SU-DHL-6 (cell line): ENCODE results near the gene BDKRB2.

Experiments
- H2AFZ ChIP-seq: fragments of 200-600 bp; sonication (generic); 2 replicates; pipeline ENCODE4 v1.6.1; 2014; ENCODE audit warnings: low read depth, mild to moderate bottlenecking, moderate library complexity, mixed read lengths, antibody characterized with exemption, low read length; ENCODE audit not compliant: severe bottlenecking
- H3F3A ChIP-seq: fragments of 200-600 bp; shearing (Covaris generic); 2 replicates; pipeline ENCODE4 v1.6.0; 2016; ENCODE audit warnings: antibody characterized with exemption, mild to moderate bottlenecking; ENCODE audit not compliant: insufficient read depth
- H3K27ac ChIP-seq: fragments of 200-600 bp; sonication (generic); 2 replicates; pipeline ENCODE4 v1.5.1; 2016; ENCODE audit warnings: low read depth, mild to moderate bottlenecking, low read length, moderate library complexity, mixed read lengths
- H3K27me3 ChIP-seq: fragments of 200-600 bp; sonication (generic), shearing (Covaris generic); 2 replicates; pipeline ENCODE4 v1.6.0; 2014; ENCODE audit warnings: mild to moderate bottlenecking, low read length
- H3K36me3 ChIP-seq: fragments of 200-600 bp; sonication (generic); 2 replicates; pipeline ENCODE4 v1.6.1; 2014; ENCODE audit warnings: mild to moderate bottlenecking, low read length, mixed read lengths
- H3K4me2 ChIP-seq: fragments of 300-600, 200-600 bp; shearing (Covaris generic), sonication (generic); 2 replicates; pipeline ENCODE4 v1.6.0; 2014; ENCODE audit warnings: low read length, low read depth, mild to moderate bottlenecking; ENCODE audit not compliant: poor library complexity, severe bottlenecking
- H3K4me3 ChIP-seq: fragments of 200-600 bp; sonication (generic); 2 replicates; pipeline ENCODE4 v1.5.1; 2014; ENCODE audit warnings: antibody characterized with exemption, low read length, mild to moderate bottlenecking, mixed read lengths; ENCODE audit not compliant: insufficient read depth, poor library complexity, severe bottlenecking
- H3K79me2 ChIP-seq: fragments of 200-600 bp; sonication (generic); 2 replicates; pipeline ENCODE4 v1.6.1; 2014; ENCODE audit warnings: mild to moderate bottlenecking, low read length, moderate library complexity; ENCODE audit not compliant: insufficient read depth
- H3K9ac ChIP-seq: fragments of 200-600 bp; sonication (generic); 2 replicates; pipeline ENCODE4 v1.7.0; 2014; ENCODE audit warnings: mild to moderate bottlenecking, low read length
- H3K9me2 ChIP-seq: fragments of 200-600 bp; sonication (generic); replicated peaks from 2 replicates; pipeline ENCODE4 v1.6.1; 2014; ENCODE audit warnings: low read length; ENCODE audit not compliant: insufficient read depth
- H3K9me3 ChIP-seq: fragments of 200-600 bp; sonication (generic); 2 replicates; pipeline ENCODE4 v1.6.1; 2014; ENCODE audit warnings: low read length, mixed read lengths; ENCODE audit not compliant: insufficient read depth
- H4K20me1 ChIP-seq: fragments of 200-600 bp; sonication (generic); 2 replicates; pipeline ENCODE4 v1.6.1; 2014; ENCODE audit warnings: low read depth, mild to moderate bottlenecking, antibody characterized with exemption, low read length, moderate library complexity, mixed read lengths
- CTCF ChIP-seq: fragments of 200-600 bp; sonication (generic); IDR thresholded peaks from one replicate; pipeline ENCODE4 v1.5.1; 2017; ENCODE audit warnings: antibody characterized with exemption, mild to moderate bottlenecking, low read length, moderate library complexity; ENCODE audit not compliant: insufficient read depth, poor library complexity, severe bottlenecking
- EZH2phosphoT487 ChIP-seq: fragments of 200-600 bp; sonication (generic), shearing (Covaris generic); conservative IDR thresholded peaks from 2 replicates; pipeline ENCODE4 v1.6.1; 2018; ENCODE audit warnings: mild to moderate bottlenecking, antibody characterized with exemption, low read length, moderate library complexity, mixed read lengths

BDKRB2 gene

GRCh38 chr14:96264853-96265252 lies 60.2 kb downstream of the BDKRB2 start:
- no peaks in the 10 kb centered on the region for H3K9me3 ChIP-seq
- no peak overlapping the region for H3K27ac ChIP-seq
- no peaks in the 10 kb centered on the region for H3K9me2 ChIP-seq
- H4K20me1 ChIP-seq, result no peaks in the 10 kb centered on the region
- no peak overlapping the region for H3K9ac ChIP-seq
- H2AFZ ChIP-seq, result no peak overlapping the region
- no peak overlapping the region for H3K4me2 ChIP-seq
- H3K36me3 ChIP-seq, result no peaks in the 10 kb centered on the region
- TF ChIP-seq CTCF, result no peak
- TF ChIP-seq EZH2phosphoT487, result no peak
- H3K27me3 ChIP-seq, result no peaks in the 10 kb centered on the region
- H3F3A ChIP-seq, result no peaks in the 10 kb centered on the region
- H3K4me3 ChIP-seq, result no peak overlapping the region
- no peaks in the 10 kb centered on the region for H3K79me2 ChIP-seq

- no peak for TF ChIP-seq EZH2phosphoT487
- no peak for TF ChIP-seq CTCF
- Histone ChIP-seq H3K36me3 (no peaks in the 10 kb centered on the region), H3K9me3 (no peaks in the 10 kb centered on the region), H3K27me3 (no peaks in the 10 kb centered on the region), H4K20me1 (no peaks in the 10 kb centered on the region), H3K9ac (no peak overlapping the region), H3K4me3 (no peak overlapping the region), H3K27ac (no peak overlapping the region), H3F3A (no peaks in the 10 kb centered on the region), H3K9me2 (no peaks in the 10 kb centered on the region), H2AFZ (no peak overlapping the region), H3K79me2 (no peaks in the 10 kb centered on the region), H3K4me2 (no peak overlapping the region)
Measured at GRCh38 chr14:96265383-96266095, 60.9 kb downstream of the BDKRB2 start.

- Histone ChIP-seq H4K20me1 (no peaks in the 10 kb centered on the region), H3K79me2 (no peaks in the 10 kb centered on the region), H3K4me3 (no peak overlapping the region), H2AFZ (no peak overlapping the region), H3F3A (no peaks in the 10 kb centered on the region), H3K4me2 (no peak overlapping the region), H3K27me3 (no peaks in the 10 kb centered on the region), H3K36me3 (no peaks in the 10 kb centered on the region), H3K9me2 (no peaks in the 10 kb centered on the region), H3K9ac (no peak overlapping the region), H3K9me3 (no peaks in the 10 kb centered on the region), H3K27ac (no peak overlapping the region)
- TF ChIP-seq CTCF (no peak), EZH2phosphoT487 (no peak)
Measured at GRCh38 chr14:96267336-96267735, 62.7 kb downstream of the BDKRB2 start.
